MCF 10A (cell line): ENCODE measurements around the gene SF3A2. TPM values are rescaled to one million over a fixed set of nuclear protein-coding genes. Genes with fewer than 3 reads are reported as not detected.

Experiments
- BruUV-seq: library from RNA; stranded (reverse); fragments of 400-500 nt; replicated peaks from 2 replicates; lab custom pipeline; 2021; lab: Mats Ljungman, UMichigan
- CTCF ChIA-PET: fragments of 300-600 bp; sonication (Branson Sonifier 250); formaldehyde crosslinking; extraction: SDS; loops from one replicate; lab custom pipeline; 2021; ENCODE audit warnings: antibody characterized with exemption, inconsistent platforms; lab: Yijun Ruan, JAX
- POLR2A ChIA-PET: fragments of 300-600, 350-650 bp; sonication (Branson Sonifier 250); formaldehyde crosslinking; extraction: SDS; loops from one replicate; lab custom pipeline; 2020; ENCODE audit warnings: antibody characterized with exemption, inconsistent platforms; lab: Yijun Ruan, JAX
- DNase-seq: peaks from one replicate; pipeline ENCODE4 v3.0.0-alpha.2; 2018; ENCODE audit not compliant: unreplicated experiment
- H3K27ac Mint-ChIP-seq: one replicate; pipeline ENCODE4 v1.8.0; 2022; ENCODE audit warnings: mild to moderate bottlenecking, low read depth, mixed read lengths; ENCODE audit not compliant: unreplicated experiment
- H3K27me3 Mint-ChIP-seq: one replicate; pipeline ENCODE4 v1.8.0; 2022; ENCODE audit warnings: mixed read lengths; ENCODE audit not compliant: insufficient read depth, unreplicated experiment
- H3K36me3 Mint-ChIP-seq: one replicate; pipeline ENCODE4 v1.8.0; 2022; ENCODE audit warnings: mild to moderate bottlenecking, moderate library complexity, mixed read lengths; ENCODE audit not compliant: insufficient read depth, unreplicated experiment
- H3K4me1 Mint-ChIP-seq: one replicate; pipeline ENCODE4 v1.8.0; 2022; ENCODE audit warnings: mixed read lengths; ENCODE audit not compliant: insufficient read depth, unreplicated experiment
- H3K4me3 Mint-ChIP-seq: one replicate; pipeline ENCODE4 v1.8.0; 2022; ENCODE audit warnings: mild to moderate bottlenecking, moderate library complexity, mixed read lengths; ENCODE audit not compliant: unreplicated experiment
- H3K9me3 Mint-ChIP-seq: one replicate; pipeline ENCODE4 v1.8.0; 2022; ENCODE audit warnings: mixed read lengths; ENCODE audit not compliant: unreplicated experiment
- intact Hi-C: fragments of 100-400 bp; cut with micrococcal nuclease; formaldehyde crosslinking; loops from 2 replicates; pipeline ENCODE4 v1.14.1; 2022
- total RNA-seq: library from RNA; stranded (reverse); gene quantifications from 2 replicates; pipeline ENCODE4 v1.2.3, GENCODE V29; 2022
- TF ChIP-seq, protein P1 (sequence below): fragments of 200-600 bp; IDR thresholded peaks from one replicate; pipeline ENCODE4 v1.8.0; 2022; ENCODE audit warnings: antibody characterized with exemption, mild to moderate bottlenecking; ENCODE audit not compliant: unreplicated experiment

The SF3A2 gene
- total RNA-seq, 1 experiment from 2014 or later = 101 TPM

DNA sequence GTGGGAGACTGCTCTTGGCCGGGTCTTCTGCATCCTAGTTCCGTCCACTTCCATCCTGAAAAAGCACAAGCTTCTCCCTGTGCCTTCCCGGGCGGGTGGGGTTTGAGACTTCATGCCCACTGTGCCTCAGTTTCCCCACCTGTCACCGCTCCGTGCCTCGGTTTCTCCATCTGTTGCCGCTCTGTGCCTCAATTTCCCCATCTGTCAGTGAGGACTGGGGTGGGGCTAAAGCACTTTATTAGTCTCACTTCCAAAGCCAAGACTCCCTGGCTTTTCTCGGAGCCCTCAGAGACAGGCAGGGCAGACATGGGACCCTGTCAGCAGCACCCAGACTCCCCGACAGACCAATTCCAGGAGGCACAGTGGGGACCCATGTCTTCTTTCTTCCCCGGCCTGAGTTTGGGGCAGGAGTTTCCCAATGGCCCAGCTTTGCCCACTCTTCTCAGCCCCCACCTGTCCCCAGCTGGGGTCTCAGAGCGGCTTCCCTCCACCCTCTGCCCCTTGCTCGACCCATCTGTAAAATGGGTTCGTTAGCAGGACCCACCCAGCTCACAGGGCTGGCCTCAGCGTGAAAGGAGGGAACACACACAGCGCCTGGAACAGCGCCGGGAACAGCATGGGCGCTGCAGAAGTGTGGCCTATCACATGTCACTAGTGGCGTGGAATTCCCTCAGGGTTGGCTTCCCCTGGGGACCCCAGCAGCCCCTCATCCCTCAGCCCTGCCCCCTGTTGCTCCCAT is 49.9 kb downstream of the SF3A2 start:
- Mint-ChIP-seq H3K4me1 (no peaks in the 10 kb centered on the region), H3K36me3 (no peaks in the 10 kb centered on the region), H3K9me3 (no peaks in the 10 kb centered on the region), H3K4me3 (no peak overlapping the region), H3K27ac (no peak overlapping the region), H3K27me3 (peaks cover 20% of the 10 kb centered on the region)
- intact Hi-C loops = no loop called here
- POLR2A ChIA-PET = interaction anchor here (1.3 to 1.4 kb wide), 2 partner anchors 7 to 48 kb away, joined by 3 to 4 read pairs; no protein-coding TSS in a partner anchor
- CTCF ChIA-PET = interaction anchor here (1.4 kb wide), 1 partner anchor 12 kb away, joined by 3 read pairs; no protein-coding TSS in a partner anchor
- DNase-seq = no peak
- no TSS peak for BruUV-seq
- TF ChIP-seq, protein P1, sequence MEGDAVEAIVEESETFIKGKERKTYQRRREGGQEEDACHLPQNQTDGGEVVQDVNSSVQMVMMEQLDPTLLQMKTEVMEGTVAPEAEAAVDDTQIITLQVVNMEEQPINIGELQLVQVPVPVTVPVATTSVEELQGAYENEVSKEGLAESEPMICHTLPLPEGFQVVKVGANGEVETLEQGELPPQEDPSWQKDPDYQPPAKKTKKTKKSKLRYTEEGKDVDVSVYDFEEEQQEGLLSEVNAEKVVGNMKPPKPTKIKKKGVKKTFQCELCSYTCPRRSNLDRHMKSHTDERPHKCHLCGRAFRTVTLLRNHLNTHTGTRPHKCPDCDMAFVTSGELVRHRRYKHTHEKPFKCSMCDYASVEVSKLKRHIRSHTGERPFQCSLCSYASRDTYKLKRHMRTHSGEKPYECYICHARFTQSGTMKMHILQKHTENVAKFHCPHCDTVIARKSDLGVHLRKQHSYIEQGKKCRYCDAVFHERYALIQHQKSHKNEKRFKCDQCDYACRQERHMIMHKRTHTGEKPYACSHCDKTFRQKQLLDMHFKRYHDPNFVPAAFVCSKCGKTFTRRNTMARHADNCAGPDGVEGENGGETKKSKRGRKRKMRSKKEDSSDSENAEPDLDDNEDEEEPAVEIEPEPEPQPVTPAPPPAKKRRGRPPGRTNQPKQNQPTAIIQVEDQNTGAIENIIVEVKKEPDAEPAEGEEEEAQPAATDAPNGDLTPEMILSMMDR = no peak

DNA sequence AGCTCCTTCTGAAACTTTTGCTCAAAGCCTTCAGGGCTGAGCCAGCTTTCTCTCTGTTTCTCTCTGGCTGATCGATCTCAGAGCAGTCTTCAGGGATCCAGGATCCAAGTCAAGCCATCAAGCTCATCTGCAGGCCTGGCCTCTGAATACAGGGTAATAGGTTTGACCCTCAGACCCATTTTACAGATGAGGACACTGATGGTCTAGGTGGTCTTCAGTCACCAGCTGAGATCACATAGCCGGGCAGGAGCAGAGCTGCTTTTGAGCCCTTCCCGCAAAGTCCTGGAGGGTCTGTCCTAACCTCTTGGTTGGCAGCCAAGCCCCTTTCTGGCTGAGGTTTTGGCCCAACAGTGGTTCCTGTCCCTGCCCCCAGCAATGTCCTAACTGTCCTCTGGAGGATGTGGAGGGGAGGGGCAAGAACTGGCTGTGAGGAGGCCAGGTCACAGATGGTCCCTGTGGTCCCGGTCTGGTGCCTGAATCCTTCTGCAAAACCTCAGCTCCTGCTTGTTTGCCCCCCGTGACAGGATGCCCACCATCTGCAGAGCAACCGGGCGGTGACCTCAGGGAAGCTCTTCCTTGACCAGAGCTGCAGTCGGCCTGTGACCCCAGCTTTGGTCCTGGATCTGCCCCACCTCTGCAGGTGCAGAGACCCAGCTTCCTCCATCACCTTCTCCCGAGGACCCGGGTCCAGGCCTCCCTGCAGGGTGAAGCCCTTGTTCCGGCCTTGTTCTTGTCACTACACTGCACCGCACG is 51.1 kb downstream of the SF3A2 start:
- POLR2A ChIA-PET = interaction anchor here (0.8 to 1.4 kb wide), 3 partner anchors 8 to 140 kb away, joined by 3 to 4 read pairs (median 3); partner anchors contain the start of gene TIMM13
- CTCF ChIA-PET = interaction anchor here (1.4 kb wide), 1 partner anchor 14 kb away, joined by 3 read pairs; no protein-coding TSS in a partner anchor
- no peaks in the 10 kb centered on the region for H3K4me1 Mint-ChIP-seq
- H3K27ac Mint-ChIP-seq = no peak overlapping the region
- intact Hi-C loops = no loop called here
- TF ChIP-seq, protein P1 = no peak
- no peak overlapping the region for H3K4me3 Mint-ChIP-seq
- BruUV-seq = no TSS peak
- no peak for DNase-seq
- H3K36me3 Mint-ChIP-seq = no peaks in the 10 kb centered on the region
- peaks cover 20% of the 10 kb centered on the region for H3K27me3 Mint-ChIP-seq
- no peaks in the 10 kb centered on the region for H3K9me3 Mint-ChIP-seq

DNA sequence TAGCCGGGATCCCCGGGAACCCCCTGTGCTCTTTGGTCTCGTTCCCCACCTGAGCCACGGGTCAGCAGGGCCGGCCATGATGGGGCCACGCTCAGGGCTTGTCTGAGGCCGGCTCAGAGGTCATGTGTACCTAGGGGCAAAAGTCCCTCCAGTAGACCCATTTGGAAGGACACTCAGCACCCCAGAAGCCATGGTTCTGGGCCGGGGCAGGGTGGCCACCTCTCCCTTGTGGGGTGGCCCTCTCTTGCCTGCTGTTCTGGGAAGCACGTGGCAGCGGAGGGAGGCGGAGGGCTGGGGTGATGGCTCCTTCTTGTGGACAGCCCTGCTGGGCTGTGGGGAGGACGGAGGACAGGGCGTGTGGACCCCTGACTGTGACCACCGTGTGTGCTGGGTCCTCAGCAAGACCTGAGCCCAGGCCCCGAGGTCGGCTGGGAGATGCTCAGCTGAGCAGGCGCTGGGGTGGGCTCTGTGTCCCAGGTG is 51.8 kb downstream of the SF3A2 start:
- Mint-ChIP-seq H3K4me3 (no peak overlapping the region), H3K27me3 (peaks cover 22% of the 10 kb centered on the region)

More for the DNA sequence above, 51.8 kb downstream of the SF3A2 start:
- POLR2A ChIA-PET = interaction anchor here (0.8 to 1.3 kb wide), 2 partner anchors 9 to 139 kb away, joined by 3 read pairs; partner anchors contain the start of gene TIMM13
- Mint-ChIP-seq H3K36me3 (no peaks in the 10 kb centered on the region), H3K9me3 (no peaks in the 10 kb centered on the region), H3K4me1 (no peaks in the 10 kb centered on the region), H3K27ac (no peak overlapping the region)
- TF ChIP-seq, protein P1 = no peak
- BruUV-seq = no TSS peak
- no peak for DNase-seq
- CTCF ChIA-PET = interaction anchor here (0.6 to 1.2 kb wide), 3 partner anchors 48 to 141 kb away, joined by 3 to 4 read pairs (median 4); no protein-coding TSS in a partner anchor
- intact Hi-C loops = no loop called here
